ENCODE results near the gene CIRBP. TPM values are rescaled to one million over a fixed set of nuclear protein-coding genes. Genes with fewer than 3 reads are reported as not detected.

The CIRBP gene
- total and polyA plus RNA-seq, 9 of the 15 experiments (the other 6 are each of a cell fraction or from before 2014, with no cell fraction given): 20.5 to 327 (median 176) TPM

- no peak for TF ChIP-seq ZHX1 (conservative IDR thresholded peaks at IDR 0.05; ENCODE audit: low read length)
- TF ChIP-seq NR0B1 (IDR thresholded peaks at IDR 0.05; ENCODE audit: partially characterized antibody): no peak
- TF ChIP-seq ZNF395 (CRISPR knock-in tag; IDR thresholded peaks at IDR 0.05): no peak
- TF ChIP-seq HES1 (IDR thresholded peaks at IDR 0.05; ENCODE audit: low read depth): no peak
- TF ChIP-seq MYNN (IDR thresholded peaks at IDR 0.05): no peak
- no peak for TF ChIP-seq MYNN (CRISPR knock-in tag; IDR thresholded peaks at IDR 0.05)
- peak; percentile 85 for TF ChIP-seq SMC3 (conservative IDR thresholded peaks at IDR 0.05; ENCODE audit: insufficient read depth, low read depth, low read length)
- TF ChIP-seq ZNF592 (IDR thresholded peaks at IDR 0.05): peak; percentile 42; the same call in 1 of the 2 replicates
- no peak for TF ChIP-seq GTF3C2 (IDR thresholded peaks at IDR 0.05; ENCODE audit: borderline replicate concordance, extremely low read depth, insufficient read length)
Measured at GRCh38 chr19:1239796-1240737, 29.1 kb upstream of the CIRBP start (continued).

All from K562 (cell line).